H9 (cell line): ENCODE data around the gene ADSS1. TPM values are rescaled to one million over a fixed set of nuclear protein-coding genes. Genes with fewer than 3 reads are reported as not detected.

Experiments used
- DNase-seq: peaks from one replicate; pipeline ENCODE4 v3.0.0-alpha.2; 2017
- H2AFZ ChIP-seq: one replicate; pipeline ENCODE4 v1.6.1; 2013; ENCODE audit warnings: mild to moderate bottlenecking, low read length, control low read depth, moderate library complexity
- H2AK5ac ChIP-seq: 2 replicates; pipeline ENCODE4 v1.6.1; 2013; ENCODE audit warnings: low read length, control low read depth, mixed read lengths; ENCODE audit not compliant: insufficient read length
- H2BK120ac ChIP-seq: one replicate; pipeline ENCODE4 v1.6.1; 2013; ENCODE audit warnings: low read depth, mild to moderate bottlenecking, low read length, control low read depth, inconsistent platforms; ENCODE audit not compliant: poor library complexity, severe bottlenecking
- H2BK12ac ChIP-seq: 2 replicates; pipeline ENCODE4 v1.6.1; 2013; ENCODE audit warnings: low read length, control low read depth, mixed read lengths, low read depth; ENCODE audit not compliant: insufficient read length
- H2BK15ac ChIP-seq: 2 replicates; pipeline ENCODE4 v1.6.1; 2013; ENCODE audit warnings: low read depth, low read length, control low read depth
- H2BK20ac ChIP-seq: one replicate; pipeline ENCODE4 v1.6.1; 2013; ENCODE audit warnings: low read depth, mild to moderate bottlenecking, low read length, control low read depth, inconsistent platforms; ENCODE audit not compliant: poor library complexity, severe bottlenecking
- H2BK5ac ChIP-seq: 2 replicates; pipeline ENCODE4 v1.6.1; 2013; ENCODE audit warnings: low read length, control low read depth, mixed read lengths; ENCODE audit not compliant: insufficient read length
- H3K14ac ChIP-seq: 2 replicates; pipeline ENCODE4 v1.6.1; 2013; ENCODE audit warnings: low read length, control low read depth; ENCODE audit not compliant: insufficient read depth
- H3K18ac ChIP-seq: 2 replicates; pipeline ENCODE4 v1.6.1; 2013; ENCODE audit warnings: low read depth, mild to moderate bottlenecking, mixed read lengths, low read length, control low read depth; ENCODE audit not compliant: insufficient read length
- H3K23ac ChIP-seq: 2 replicates; pipeline ENCODE4 v1.6.1; 2013; ENCODE audit warnings: low read length, control low read depth, mixed read lengths, low read depth; ENCODE audit not compliant: insufficient read length
- H3K23me2 ChIP-seq: 2 replicates; pipeline ENCODE4 v1.6.1; 2013; ENCODE audit warnings: low read depth, mild to moderate bottlenecking, mixed read lengths, low read length, control low read depth; ENCODE audit not compliant: insufficient read length, poor library complexity, severe bottlenecking
- H3K27ac ChIP-seq: 2 replicates; pipeline ENCODE4 v1.5.1; 2013; ENCODE audit warnings: low read length, control low read depth, mixed read lengths, low read depth; ENCODE audit not compliant: insufficient read length
- H3K27me3 ChIP-seq: 2 replicates; pipeline ENCODE4 v1.6.1; 2013; ENCODE audit warnings: low read length, control low read depth, inconsistent platforms; ENCODE audit not compliant: insufficient read depth
- H3K4ac ChIP-seq: 2 replicates; pipeline ENCODE4 v1.6.1; 2013; ENCODE audit warnings: low read depth, mild to moderate bottlenecking, control low read depth, inconsistent platforms, low read length, moderate library complexity
- H3K4me1 ChIP-seq: 2 replicates; pipeline ENCODE4 v1.6.1; 2013; ENCODE audit warnings: low read length, control low read depth, inconsistent platforms; ENCODE audit not compliant: insufficient read depth
- H3K4me2 ChIP-seq: 2 replicates; pipeline ENCODE4 v1.6.1; 2013; ENCODE audit warnings: low read length, control low read depth, mixed read lengths; ENCODE audit not compliant: insufficient read length, insufficient read depth
- H3K56ac ChIP-seq: 2 replicates; pipeline ENCODE4 v1.6.1; 2013; ENCODE audit warnings: low read depth, mild to moderate bottlenecking, mixed read lengths, low read length, control low read depth; ENCODE audit not compliant: insufficient read length
- H3K79me1 ChIP-seq: 2 replicates; pipeline ENCODE4 v1.6.1; 2013; ENCODE audit warnings: low read depth, mild to moderate bottlenecking, moderate library complexity, low read length, control low read depth, inconsistent platforms; ENCODE audit not compliant: insufficient read depth, poor library complexity, severe bottlenecking
- H3K79me2 ChIP-seq: 2 replicates; pipeline ENCODE4 v1.6.1; 2013; ENCODE audit warnings: low read length, control low read depth, inconsistent platforms; ENCODE audit not compliant: insufficient read depth
- H3K9ac ChIP-seq: 2 replicates; pipeline ENCODE4 v1.6.1; 2013; ENCODE audit warnings: low read length, control low read depth, mixed read lengths; ENCODE audit not compliant: insufficient read length; ENCODE audit errors: extremely low read depth
- H3K9me3 ChIP-seq: one replicate; pipeline ENCODE4 v1.6.1; 2013; ENCODE audit warnings: low read depth, low read length, inconsistent platforms; ENCODE audit not compliant: control insufficient read depth
- H3T11ph ChIP-seq: one replicate; pipeline ENCODE4 v1.6.1; 2013; ENCODE audit warnings: mild to moderate bottlenecking, low read length, control low read depth, inconsistent platforms
- H4K20me1 ChIP-seq: one replicate; pipeline ENCODE4 v1.6.1; 2013; ENCODE audit not compliant: control insufficient read depth, insufficient read length, insufficient read depth
- H4K5ac ChIP-seq: 2 replicates; pipeline ENCODE4 v1.6.1; 2013; ENCODE audit warnings: low read depth, mild to moderate bottlenecking, mixed read lengths, low read length, control low read depth; ENCODE audit not compliant: insufficient read length
- H4K8ac ChIP-seq: replicated peaks from 2 replicates; pipeline ENCODE4 v1.6.1; 2013; ENCODE audit warnings: low read length, control low read depth, mixed read lengths, low read depth; ENCODE audit not compliant: insufficient read length
- H4K91ac ChIP-seq: 2 replicates; pipeline ENCODE4 v1.6.1; 2013; ENCODE audit warnings: low read depth, mild to moderate bottlenecking, moderate library complexity, mixed read lengths, low read length, control low read depth; ENCODE audit not compliant: insufficient read length
- H3K27ac Mint-ChIP-seq, 3 experiments: 2 replicates in 2 of 3; 3 replicates in 1 of 3; pipeline ENCODE4 v1.8.0; 2020 to 2021; ENCODE audit warnings: mixed read lengths in 3 of 3, mild to moderate bottlenecking in 1 of 3, moderate library complexity in 1 of 3
- H3K27me3 Mint-ChIP-seq: 2 replicates; pipeline ENCODE4 v1.8.0; 2021; ENCODE audit warnings: low read depth, mild to moderate bottlenecking, moderate library complexity, mixed read lengths
- H3K36me3 Mint-ChIP-seq, 3 experiments: 2 replicates in 2 of 3; 3 replicates in 1 of 3; pipeline ENCODE4 v1.8.0; 2020 to 2021; ENCODE audit warnings: low read depth in 3 of 3, mixed read lengths in 3 of 3; ENCODE audit not compliant: insufficient read depth in 1 of 3
- H3K4me1 Mint-ChIP-seq, 2 experiments: 2 replicates each; pipeline ENCODE4 v1.8.0; 2020; ENCODE audit warnings: mixed read lengths in 2 of 2
- H3K4me3 Mint-ChIP-seq, 2 experiments: 2 replicates in 1 of 2; 3 replicates in 1 of 2; pipeline ENCODE4 v1.8.0; 2020 to 2021; ENCODE audit warnings: mild to moderate bottlenecking in 2 of 2, mixed read lengths in 2 of 2, moderate library complexity in 1 of 2
- H3K9me3 Mint-ChIP-seq, 2 experiments: 2 replicates in 1 of 2; 3 replicates in 1 of 2; pipeline ENCODE4 v1.8.0; 2020; ENCODE audit warnings: mild to moderate bottlenecking in 2 of 2, mixed read lengths in 2 of 2, moderate library complexity in 1 of 2
- CTCF ChIP-seq: fragments of 200-600 bp; sonication (generic); conservative IDR thresholded peaks from 3 replicates; pipeline ENCODE4 v1.8.0; 2021; ENCODE audit warnings: antibody characterized with exemption, mild to moderate bottlenecking
- WGBS: extraction: QIAGEN DNeasy Blood & Tissue Kit; methylation state at CpG from one replicate; pipeline ENCODE4 v1.1.7; 2013; ENCODE audit warnings: missing lambda C conversion rate, low lambda C conversion rate, mixed read lengths; ENCODE audit not compliant: insufficient read length; ENCODE audit errors: extremely low coverage; 5-methylcytosine and 5-hydroxymethylcytosine counted together
- total RNA-seq: library from RNA; stranded (reverse); gene quantifications from 2 replicates; pipeline ENCODE4 v1.2.1, GENCODE V29; 2021

The ADSS1 gene
- total RNA-seq, 1 experiment from 2014 or later = 8.5 TPM

GRCh38 chr14:104714066-104714465 lies 10.0 kb upstream of the ADSS1 start:
- H2BK12ac ChIP-seq = no peak overlapping the region
- H3K56ac ChIP-seq = no peak overlapping the region
- no peaks in the 10 kb centered on the region for H3K4me1 ChIP-seq
- no CpG with 5 or more reads among the region's 16 CpGs for WGBS
- no peak for TF ChIP-seq CTCF
- H2BK5ac ChIP-seq = no peak overlapping the region
- H3K36me3 Mint-ChIP-seq = peaks cover 5 to 34% (median 28%) of the 10 kb centered on the region in 3 experiments; a peak in 6 of 7 replicates
- no peak overlapping the region for H3K27ac ChIP-seq
- H3K23ac ChIP-seq = no peak overlapping the region
- no peak overlapping the region for H2BK20ac ChIP-seq
- H3K9ac ChIP-seq = no peak overlapping the region
- no peaks in the 10 kb centered on the region for H3K23me2 ChIP-seq
- no peak overlapping the region for H3K4me3 Mint-ChIP-seq
- H2BK15ac ChIP-seq = no peak overlapping the region
- no peak overlapping the region for H2AFZ ChIP-seq
- no peak overlapping the region for H3K27ac Mint-ChIP-seq
- no peak overlapping the region for H4K91ac ChIP-seq
- H4K20me1 ChIP-seq = no peaks in the 10 kb centered on the region
- H3K9me3 Mint-ChIP-seq = no peaks in the 10 kb centered on the region
- H3K4me1 Mint-ChIP-seq = 0 out of 4 replicates have a peak, but pooled peaks cover 0 to under 1% of the 10 kb centered on the region in 2 experiments
- H2AK5ac ChIP-seq = no peak overlapping the region
- H2BK120ac ChIP-seq = no peak overlapping the region
- DNase-seq = no peak
- no peak overlapping the region for H3T11ph ChIP-seq
- no peak overlapping the region for H3K4ac ChIP-seq
- H4K5ac ChIP-seq = no peak overlapping the region
- no peak overlapping the region for H3K14ac ChIP-seq
- H3K27me3 ChIP-seq = no peaks in the 10 kb centered on the region
- no peaks in the 10 kb centered on the region for H3K27me3 Mint-ChIP-seq
- no peak overlapping the region for H3K18ac ChIP-seq
- no peaks in the 10 kb centered on the region for H3K79me2 ChIP-seq
- H3K4me2 ChIP-seq = no peak overlapping the region
- no peaks in the 10 kb centered on the region for H3K9me3 ChIP-seq
- no peak overlapping the region for H4K8ac ChIP-seq
- no peaks in the 10 kb centered on the region for H3K79me1 ChIP-seq
